ENCODE measurements around the gene RALGPS1.

RALGPS1 gene

GRCh38 chr9:127053960-127054359 is 139.4 kb downstream of the RALGPS1 start:
- no peak for DNase-seq (ENCODE audit: low spot score)

DNA sequence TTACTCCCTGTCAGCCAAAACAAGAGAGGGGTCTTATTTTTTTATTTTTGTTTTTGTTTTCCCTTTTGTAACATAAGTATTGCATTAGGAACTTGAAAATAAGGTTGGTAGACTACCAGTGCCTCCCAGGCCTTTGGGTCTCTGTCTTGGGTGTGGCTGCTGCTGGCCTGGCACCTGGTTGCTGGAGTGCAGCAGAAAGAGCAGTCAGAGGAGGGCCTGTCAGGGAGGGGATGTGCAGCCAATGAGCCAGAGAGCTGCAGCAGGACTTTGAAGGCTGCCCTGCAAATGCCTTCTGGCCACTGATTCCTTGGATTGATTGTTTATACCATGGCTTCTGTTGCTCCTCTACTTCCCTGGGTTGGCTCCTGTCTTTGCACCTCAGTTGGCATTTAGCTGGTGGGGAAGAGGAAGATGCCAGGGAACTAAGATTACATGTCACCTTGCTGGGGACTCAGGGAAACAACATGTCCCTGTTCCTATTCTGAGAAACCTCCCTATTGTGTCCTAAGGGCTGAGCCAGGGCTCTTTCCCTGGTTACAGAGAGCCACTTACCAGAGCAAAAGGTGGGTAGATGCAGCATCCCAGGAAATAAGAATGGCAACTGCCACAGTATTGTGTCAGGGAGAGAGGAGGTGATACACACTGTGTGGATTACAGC is 141.3 kb downstream of the RALGPS1 start:
- no peak for DNase-seq (ENCODE audit: low spot score)

- no peak for DNase-seq (ENCODE audit: low spot score)
These were observed 141.9 kb downstream of the RALGPS1 start for GRCh38 chr9:127056446-127056845.

GRCh38 chr9:127058011-127058644 is 143.5 kb downstream of the RALGPS1 start:
- DNase-seq (ENCODE audit: low spot score): no peak

DNA sequence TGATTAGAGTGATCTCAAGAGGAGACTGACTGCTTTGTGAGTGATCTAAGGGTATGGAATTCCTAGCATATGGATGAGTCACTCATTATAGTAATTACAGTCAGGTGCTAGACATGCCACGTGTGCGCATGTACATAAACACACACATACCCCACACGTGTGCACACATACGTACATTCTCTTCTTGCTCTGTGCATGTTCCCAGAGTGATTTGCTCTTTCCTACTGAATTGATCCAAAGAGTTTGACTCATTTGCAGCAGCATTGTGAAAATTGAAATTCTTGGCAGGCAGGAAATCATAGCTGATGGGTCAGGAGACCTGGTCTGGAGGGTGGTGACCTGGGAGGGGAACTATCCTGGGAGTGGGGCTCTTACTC is 144.1 kb downstream of the RALGPS1 start:
- DNase-seq (ENCODE audit: low spot score): no peak

- DNase-seq (ENCODE audit: low spot score): no peak
These were observed 144.4 kb downstream of the RALGPS1 start for GRCh38 chr9:127059030-127059429.

GRCh38 chr9:127059765-127060361 is 145.3 kb downstream of the RALGPS1 start:
- no peak for DNase-seq (ENCODE audit: low spot score)

DNA sequence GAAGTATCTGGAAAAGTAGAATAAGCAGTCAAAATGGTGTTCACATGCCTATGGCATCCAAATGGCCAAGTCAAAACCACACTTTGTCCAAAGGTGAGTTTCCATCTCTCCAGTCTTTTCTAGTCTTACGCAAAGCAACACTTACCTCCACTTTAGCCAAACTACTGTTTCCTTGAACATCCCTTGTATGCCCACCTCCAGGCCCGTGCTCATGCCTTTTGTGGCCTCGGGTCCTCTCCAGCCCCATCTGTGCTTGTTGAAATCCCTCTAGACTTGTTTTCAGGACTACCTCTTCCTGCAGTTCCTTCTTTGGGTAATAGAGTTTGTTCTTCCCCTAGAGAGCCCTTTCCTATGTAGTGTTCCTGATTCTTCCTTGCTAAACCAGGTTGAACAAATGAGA is 146.8 kb downstream of the RALGPS1 start:
- DNase-seq (ENCODE audit: low spot score): no peak

GRCh38 chr9:127064335-127064734 is 149.8 kb downstream of the RALGPS1 start:
- DNase-seq (ENCODE audit: low spot score): no peak

GRCh38 chr9:127065592-127065991 is 151.0 kb downstream of the RALGPS1 start:
- peak; percentile 54 for DNase-seq (ENCODE audit: low spot score)

DNA sequence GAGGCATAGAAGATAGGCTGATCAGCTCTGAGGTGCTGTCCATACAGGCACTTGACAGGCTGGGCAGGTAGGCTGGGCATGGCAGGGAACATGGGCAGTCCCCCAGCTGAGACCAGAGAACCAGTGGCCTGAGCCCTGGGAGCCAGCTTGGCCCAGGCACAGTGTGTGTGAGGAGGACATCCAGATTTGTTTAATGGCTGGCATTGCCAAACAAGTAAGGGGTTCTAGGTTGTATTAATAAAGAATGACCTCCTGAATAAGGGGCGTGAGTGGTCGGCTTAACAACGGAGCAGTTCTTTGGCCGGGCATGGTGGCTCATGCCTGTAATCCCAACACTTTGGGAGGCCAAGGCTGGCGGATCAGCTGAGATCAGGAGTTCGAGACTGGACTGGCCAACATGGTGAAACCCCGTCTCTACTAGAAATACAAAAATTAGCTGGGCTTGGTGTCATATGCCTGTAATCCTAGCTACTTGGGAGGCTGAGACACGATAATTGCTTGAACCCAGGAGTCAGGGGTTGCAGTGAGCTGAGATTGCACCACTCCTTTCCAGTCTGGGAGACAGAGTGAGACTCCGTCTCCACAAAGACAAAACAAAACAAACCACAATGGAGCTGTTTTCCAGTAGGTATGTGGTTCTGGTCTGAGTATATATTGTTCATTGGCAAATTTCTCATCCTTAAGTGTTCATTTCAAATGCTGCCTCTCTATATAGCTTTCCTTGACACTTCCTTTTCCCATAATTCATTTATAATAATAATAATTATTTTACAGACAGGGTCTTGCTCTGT is 151.7 kb downstream of the RALGPS1 start:
- no peak for DNase-seq (ENCODE audit: low spot score)

GRCh38 chr9:127066851-127067136 is 152.2 kb downstream of the RALGPS1 start:
- no peak for DNase-seq (ENCODE audit: low spot score)

DNA sequence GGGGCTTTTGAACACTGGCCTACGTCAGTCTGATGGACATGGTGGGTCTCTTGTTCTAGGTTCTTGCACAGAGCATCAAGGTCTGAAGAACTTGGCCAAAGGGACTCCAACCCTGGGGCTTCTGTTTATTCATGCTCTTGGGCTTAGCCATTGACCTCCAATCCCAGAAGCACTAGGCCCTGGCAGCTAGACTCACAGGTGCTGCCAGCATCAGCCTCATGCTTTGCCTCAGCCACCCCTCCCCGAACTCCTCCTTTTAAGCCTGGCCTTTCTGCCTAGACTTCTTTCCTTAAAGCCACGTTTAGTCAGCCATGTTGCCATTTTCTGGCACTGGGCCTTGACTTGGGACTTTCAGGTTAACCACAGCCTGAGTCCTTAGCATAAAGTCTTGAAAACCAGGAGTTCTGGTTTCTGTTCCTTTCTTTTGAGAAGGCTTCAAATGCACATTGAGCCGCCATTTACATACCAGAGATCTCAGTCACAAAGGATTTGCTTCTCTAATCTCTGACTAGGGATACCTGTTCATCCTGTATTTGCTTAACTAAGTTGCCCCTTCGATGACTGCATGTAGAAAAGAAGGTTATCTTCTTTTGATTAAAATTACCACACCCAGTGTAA is 153.1 kb downstream of the RALGPS1 start:
- DNase-seq (ENCODE audit: low spot score): no peak

DNA sequence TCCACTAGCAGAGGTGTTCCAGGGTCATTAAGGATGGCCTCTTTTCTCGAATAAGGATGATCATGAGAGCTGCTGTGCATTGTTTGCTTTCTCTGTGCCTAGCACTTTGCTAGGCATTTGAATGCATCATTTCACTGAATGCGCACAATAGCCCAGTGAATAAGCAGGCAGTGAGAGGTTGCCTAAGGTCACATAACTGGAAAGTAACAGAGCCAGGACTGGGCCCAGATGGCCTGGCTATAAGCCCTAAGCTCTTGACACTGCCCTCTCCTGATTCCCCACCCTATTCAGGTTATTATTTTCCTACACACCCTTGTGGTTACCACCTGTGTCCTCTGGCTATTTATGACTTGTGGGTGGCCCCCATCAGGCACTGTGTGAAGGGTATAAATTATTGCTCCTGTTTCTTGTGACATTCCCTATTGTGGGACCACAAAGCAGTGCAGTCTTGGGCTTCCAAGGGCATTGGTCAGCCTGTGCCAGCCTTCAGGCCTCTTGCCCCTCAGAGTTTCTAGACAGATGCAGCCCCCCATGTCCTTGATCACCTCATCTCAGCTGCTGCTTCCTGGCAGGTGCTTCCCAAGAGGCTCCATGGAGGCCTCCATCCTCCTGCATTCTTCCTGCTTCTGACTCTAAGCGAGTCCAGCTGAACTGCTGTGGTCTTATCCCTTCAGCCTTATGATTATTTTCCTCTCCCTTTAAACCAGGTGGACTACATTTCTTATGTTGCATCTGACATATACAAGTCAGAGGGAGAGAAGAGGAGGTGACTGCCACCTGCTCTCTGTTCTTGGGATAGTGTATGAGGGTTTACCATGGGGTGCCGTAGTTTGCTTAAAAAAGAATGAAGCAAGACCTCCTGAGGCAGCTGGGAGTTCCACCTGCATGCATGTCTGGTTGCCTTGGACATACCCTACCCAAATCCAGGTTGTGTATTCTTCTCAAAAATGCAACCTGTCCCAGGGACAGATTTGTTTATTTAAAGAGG is 160.3 kb downstream of the RALGPS1 start:
- DNase-seq (ENCODE audit: low spot score): no peak

DNA sequence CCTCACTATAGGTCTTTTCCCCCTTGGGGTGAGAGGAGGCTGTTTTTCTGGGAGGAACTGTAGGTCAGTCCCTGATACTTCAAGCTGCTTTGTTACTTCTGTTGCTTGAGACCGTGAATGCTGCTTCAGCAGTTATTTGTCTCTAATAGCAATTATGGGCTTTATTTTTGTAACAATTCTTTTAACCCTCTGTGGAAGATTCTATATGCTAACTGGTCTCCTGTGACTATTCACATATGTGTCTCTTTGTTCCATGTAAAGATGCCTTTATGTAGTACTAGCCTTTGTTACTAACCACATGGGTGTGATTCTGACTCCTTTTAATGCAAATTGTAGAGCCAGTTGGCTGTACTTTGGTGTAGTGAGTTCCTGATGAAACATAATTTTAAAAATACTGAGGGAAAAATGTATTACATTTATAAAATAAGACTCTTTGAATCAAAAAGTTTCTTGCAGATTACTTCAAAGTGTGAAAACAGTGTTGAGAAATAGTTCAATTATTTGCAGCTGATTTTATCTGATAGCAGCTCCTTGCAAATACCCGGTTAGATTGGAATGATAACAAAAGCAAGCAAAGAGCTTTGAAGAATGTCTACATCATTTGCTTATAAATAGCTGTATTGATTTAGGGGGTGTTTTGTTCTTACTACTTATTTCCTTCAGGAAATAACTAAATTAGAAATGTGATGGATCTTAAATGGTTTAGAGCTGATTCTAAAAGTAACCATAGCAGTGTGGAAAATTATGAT is 161.2 kb downstream of the RALGPS1 start:
- no peak for DNase-seq (ENCODE audit: low spot score)

DNA sequence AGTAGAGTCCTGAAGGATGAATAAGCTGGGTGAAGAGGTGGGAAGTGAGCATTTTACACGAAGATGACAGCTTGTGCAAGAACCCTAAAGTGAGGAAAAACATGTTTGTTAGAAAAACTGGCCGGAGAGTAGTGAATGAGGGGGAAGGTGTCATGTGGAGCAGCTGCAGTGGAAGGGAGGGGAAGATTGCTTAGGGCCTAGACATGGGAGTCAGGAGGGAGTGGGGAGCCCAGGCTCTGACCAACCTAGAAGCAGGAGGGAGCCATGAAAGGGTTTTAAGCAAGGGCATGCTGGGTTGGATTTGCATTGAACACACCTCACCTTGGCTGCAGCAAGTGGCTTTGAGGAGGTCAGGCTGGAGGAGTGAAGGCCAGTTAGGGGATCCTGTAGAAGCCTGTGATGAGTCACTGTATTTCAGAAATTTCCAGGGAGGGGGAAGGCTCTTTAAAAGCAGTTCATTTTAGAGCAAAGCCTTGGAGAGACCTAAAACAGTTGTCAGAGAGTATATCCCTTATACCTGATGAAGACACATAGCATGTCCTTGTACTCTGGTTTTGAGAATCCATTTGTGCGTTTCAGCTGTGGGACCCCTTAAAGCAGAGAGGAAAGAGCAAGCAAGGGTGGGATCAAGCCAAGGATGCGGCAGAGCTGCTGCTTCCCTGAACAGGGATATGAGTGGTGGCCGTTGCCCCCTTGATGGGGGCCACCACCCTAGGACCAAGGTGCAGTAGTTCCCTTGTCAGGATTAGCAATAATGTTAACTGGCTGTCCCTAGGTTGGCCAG is 162.5 kb downstream of the RALGPS1 start:
- DNase-seq (ENCODE audit: low spot score): no peak

- DNase-seq (ENCODE audit: low spot score): no peak
These were observed 163.0 kb downstream of the RALGPS1 start for GRCh38 chr9:127077644-127077946.

GRCh38 chr9:127078336-127078735 is 163.8 kb downstream of the RALGPS1 start:
- DNase-seq (ENCODE audit: low spot score): no peak

DNA sequence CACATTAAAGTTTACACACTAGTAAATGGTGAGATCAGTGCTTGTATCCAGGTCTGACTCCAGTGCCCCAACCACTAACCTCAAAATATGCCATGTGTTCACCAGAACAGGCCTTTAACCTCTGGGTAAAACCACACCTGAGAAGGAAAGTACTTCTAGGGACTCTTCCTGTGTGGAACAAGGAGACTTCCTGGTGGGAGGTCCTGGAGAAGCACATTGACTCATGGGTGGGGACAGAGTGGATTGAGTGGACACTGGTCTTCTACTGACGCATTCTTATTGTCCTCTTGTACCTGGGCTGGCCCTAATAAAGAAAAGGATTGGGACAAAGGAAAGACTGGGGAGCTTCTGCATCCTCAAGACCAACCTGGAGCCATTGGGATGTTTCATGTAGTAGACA is 164.4 kb downstream of the RALGPS1 start:
- DNase-seq (ENCODE audit: low spot score): no peak
